Liver (tissue), 9 donors: ENCODE data around the gene AMPD3. TPM values are rescaled to one million over a fixed set of nuclear protein-coding genes. Genes with fewer than 3 reads are reported as not detected.
A peak's percentile ranks its signal among the peaks of the same experiment; 100 is the strongest.

Source experiments
- DNase-seq: peaks from one replicate; pipeline ENCODE4 v3.0.0-alpha.2; 2017; ENCODE audit warnings: low spot score
- H3K27ac ChIP-seq, 2 donors: one replicate each; pipeline ENCODE4 v1.7.0; 2013; ENCODE audit warnings: inconsistent platforms in 2 of 2, low read length in 2 of 2, control low read depth in 1 of 2, low read depth in 1 of 2, mild to moderate bottlenecking in 1 of 2
- H3K27me3 ChIP-seq, 4 donors: one replicate each; pipeline versions ENCODE4 v1.6.1 to v1.7.0; 2013; ENCODE audit warnings: low read length in 3 of 4, inconsistent platforms in 1 of 4, mild to moderate bottlenecking in 1 of 4, moderate library complexity in 1 of 4; ENCODE audit not compliant: control insufficient read depth in 4 of 4, insufficient read depth in 4 of 4
- H3K36me3 ChIP-seq, 4 donors: one replicate each; pipeline versions ENCODE4 v1.6.1 to v1.7.0; 2013; ENCODE audit warnings: low read length in 3 of 4, mild to moderate bottlenecking in 3 of 4, low read depth in 1 of 4, moderate library complexity in 1 of 4; ENCODE audit not compliant: control insufficient read depth in 4 of 4, insufficient read depth in 3 of 4
- H3K4me1 ChIP-seq, 4 donors: one replicate each; pipeline versions ENCODE4 v1.6.1 to v1.7.0; 2013; ENCODE audit warnings: low read length in 3 of 4, mild to moderate bottlenecking in 3 of 4, moderate library complexity in 1 of 4; ENCODE audit not compliant: control insufficient read depth in 4 of 4, insufficient read depth in 4 of 4
- H3K4me3 ChIP-seq, 3 donors: one replicate each; pipeline versions ENCODE4 v1.6.1 to v1.7.0; 2013; ENCODE audit warnings: low read length in 3 of 3, control low read depth in 1 of 3, low read depth in 1 of 3, mild to moderate bottlenecking in 1 of 3
- H3K9ac ChIP-seq, 2 donors: one replicate each; pipeline ENCODE4 v1.7.0; 2013; ENCODE audit warnings: low read length in 2 of 2, mild to moderate bottlenecking in 2 of 2, moderate library complexity in 2 of 2, control low read depth in 1 of 2, low read depth in 1 of 2
- H3K9me3 ChIP-seq, 4 donors: one replicate each; pipeline versions ENCODE4 v1.6.1 to v1.7.0; 2013; ENCODE audit warnings: low read length in 3 of 4; ENCODE audit not compliant: control insufficient read depth in 4 of 4
- EGR1 ChIP-seq, 2 donors: IDR thresholded peaks; 2 replicates each; pipeline ENCODE4 v1.6.1; 2016 to 2018; ENCODE audit warnings: antibody characterized with exemption in 2 of 2, low read depth in 2 of 2
- FOXA1 ChIP-seq: IDR thresholded peaks from 2 replicates; pipeline ENCODE4 v1.6.1; 2016; ENCODE audit warnings: antibody characterized with exemption
- FOXA2 ChIP-seq: IDR thresholded peaks from 2 replicates; pipeline ENCODE4 v1.6.1; 2016; ENCODE audit warnings: antibody characterized with exemption
- GABPA ChIP-seq, 2 donors: IDR thresholded peaks in 1 of 2; conservative IDR thresholded peaks in 1 of 2; 2 replicates each; pipeline ENCODE4 v1.6.1; 2016; ENCODE audit warnings: antibody characterized with exemption in 2 of 2, mild to moderate bottlenecking in 1 of 2, moderate library complexity in 1 of 2
- HNF4A ChIP-seq, 2 donors: conservative IDR thresholded peaks; 2 replicates each; pipeline ENCODE4 v1.6.1; 2016; ENCODE audit warnings: antibody characterized with exemption in 2 of 2, mild to moderate bottlenecking in 2 of 2
- HNF4G ChIP-seq: IDR thresholded peaks from 2 replicates; pipeline ENCODE4 v1.6.1; 2016; ENCODE audit warnings: antibody characterized with exemption
- JUND ChIP-seq, 2 donors: IDR thresholded peaks; 2 replicates each; pipeline ENCODE4 v1.6.1; 2016; ENCODE audit warnings: antibody characterized with exemption in 2 of 2
- NR2F2 ChIP-seq: IDR thresholded peaks from 2 replicates; pipeline ENCODE4 v1.6.1; 2016; ENCODE audit warnings: antibody characterized with exemption
- RAD21 ChIP-seq, 2 donors: IDR thresholded peaks; 2 replicates each; pipeline ENCODE4 v1.6.1; 2016; ENCODE audit warnings: antibody characterized with exemption in 2 of 2, mild to moderate bottlenecking in 2 of 2
- RXRA ChIP-seq, 2 donors: IDR thresholded peaks; 2 replicates each; pipeline ENCODE4 v1.6.1; 2017 to 2018; ENCODE audit warnings: antibody characterized with exemption in 2 of 2, mild to moderate bottlenecking in 1 of 2
- SP1 ChIP-seq: IDR thresholded peaks from 2 replicates; pipeline ENCODE4 v1.6.1; 2018; ENCODE audit warnings: antibody characterized with exemption, mild to moderate bottlenecking
- TAF1 ChIP-seq: conservative IDR thresholded peaks from 2 replicates; pipeline ENCODE4 v1.6.1; 2016; ENCODE audit warnings: antibody characterized with exemption, mild to moderate bottlenecking
- YY1 ChIP-seq: IDR thresholded peaks from 2 replicates; pipeline ENCODE4 v1.6.1; 2016; ENCODE audit warnings: antibody characterized with exemption, mild to moderate bottlenecking
- WGBS: extraction: QIAGEN DNeasy Blood & Tissue Kit; methylation state at CpG from one replicate; pipeline ENCODE4 v1.1.7; 2013; 5-methylcytosine and 5-hydroxymethylcytosine counted together
- polyA plus RNA-seq, 2 donors: library from polyadenylated mRNA; stranded (reverse) in 1 of 2; unstranded in 1 of 2; fragments of 200-250 nt in 1 of 2; fragments of >200 nt in 1 of 2; fragmentation: Nextera tagmentation in 1 of 2; extraction: Ambion mirVana in 1 of 2; gene quantifications; one replicate each; pipeline versions ENCODE4 v1.2.1 to v1.2.3, GENCODE V29; 2013 to 2015
- total RNA-seq, 2 donors: library from RNA; depleted of rRNA; stranded (reverse); fragments of >200 nt; gene quantifications; one replicate each; pipeline ENCODE4 v1.2.3, GENCODE V29; 2014
- TF ChIP-seq, protein P1 (sequence below): IDR thresholded peaks from 2 replicates; pipeline ENCODE4 v1.6.1; 2016; ENCODE audit warnings: antibody characterized with exemption
- TF ChIP-seq, protein P2 (sequence below): IDR thresholded peaks from 2 replicates; pipeline ENCODE4 v1.6.1; 2016; ENCODE audit warnings: antibody characterized with exemption, mild to moderate bottlenecking
- TF ChIP-seq, protein P3 (sequence below): fragments of 150-350 bp; IDR thresholded peaks from 2 replicates; pipeline ENCODE4 v1.5.1; 2017; ENCODE audit warnings: improper control_type of control experiment, low read depth, low read length; ENCODE audit not compliant: missing input control
- TF ChIP-seq, protein P4 (sequence below): IDR thresholded peaks from 2 replicates; pipeline ENCODE4 v1.6.1; 2016; ENCODE audit warnings: antibody characterized with exemption
- TF ChIP-seq, protein P5 (sequence below): IDR thresholded peaks from 2 replicates; pipeline ENCODE4 v1.6.1; 2016; ENCODE audit warnings: antibody characterized with exemption
- donor health status: healthy.
- donor health status: healthy.
- donor health status: healthy.
- donor health status: healthy.
- donor health status: healthy.

Gene AMPD3
- total RNA-seq = 1 to 10 TPM; 1.3 to 7.4 TPM
- polyA plus RNA-seq = under 1 TPM; 0.40 to 0.89 TPM

DNA sequence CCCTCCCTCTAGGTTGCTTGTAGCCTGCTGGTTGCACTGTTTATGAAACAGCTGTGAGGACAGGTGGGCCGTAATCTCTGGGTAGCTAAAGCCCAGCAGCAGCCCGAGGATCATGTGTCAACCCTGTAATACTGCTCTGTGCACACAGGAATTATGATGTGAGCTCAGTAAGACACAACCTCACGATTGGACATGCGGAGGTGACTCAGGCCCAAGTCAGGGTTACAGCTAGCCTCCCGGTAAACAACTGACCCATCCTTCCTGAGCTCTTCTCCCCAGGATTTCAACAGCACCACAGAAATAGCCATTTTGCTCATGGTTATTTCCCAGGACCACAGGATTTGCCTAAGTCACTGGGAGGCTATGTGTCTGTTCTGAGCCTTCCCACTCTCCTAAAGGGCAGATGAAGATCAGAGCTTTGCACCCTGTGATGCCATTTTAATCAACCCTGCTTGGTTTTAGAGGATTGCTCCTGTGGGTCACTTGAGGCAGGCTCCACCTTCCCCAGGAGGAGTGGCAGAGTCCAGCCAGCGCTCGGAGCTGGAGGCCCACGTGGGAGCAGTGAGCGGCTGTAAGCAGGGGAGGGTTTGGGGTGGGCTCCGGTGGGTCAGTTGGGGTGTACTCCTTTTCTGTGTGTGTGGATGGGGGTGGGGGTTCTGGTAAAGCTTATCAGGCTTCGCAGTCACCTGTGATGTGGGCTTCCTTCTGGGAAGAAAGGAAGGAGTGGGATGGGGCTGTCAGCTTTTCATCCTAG is at the start of gene AMPD3:
TSS of gene AMPD3 (plus strand) at position 387 of the 754 bp plus-strand sequence. CDS start 6,256 bp downstream, outside the sequence.
- peak within 1 kb of the TSS; percentile 30 to 34 for H3K27ac ChIP-seq
- H3K9me3 ChIP-seq = no peaks in the 10 kb centered on the region
- no peak for DNase-seq
- peaks cover 0 to 12% (median 2%) of the 10 kb centered on the region in 4 donors for H3K4me1 ChIP-seq
- no peak for TF ChIP-seq RXRA (IDR thresholded peaks at IDR 0.05)
- TF ChIP-seq, protein P1, sequence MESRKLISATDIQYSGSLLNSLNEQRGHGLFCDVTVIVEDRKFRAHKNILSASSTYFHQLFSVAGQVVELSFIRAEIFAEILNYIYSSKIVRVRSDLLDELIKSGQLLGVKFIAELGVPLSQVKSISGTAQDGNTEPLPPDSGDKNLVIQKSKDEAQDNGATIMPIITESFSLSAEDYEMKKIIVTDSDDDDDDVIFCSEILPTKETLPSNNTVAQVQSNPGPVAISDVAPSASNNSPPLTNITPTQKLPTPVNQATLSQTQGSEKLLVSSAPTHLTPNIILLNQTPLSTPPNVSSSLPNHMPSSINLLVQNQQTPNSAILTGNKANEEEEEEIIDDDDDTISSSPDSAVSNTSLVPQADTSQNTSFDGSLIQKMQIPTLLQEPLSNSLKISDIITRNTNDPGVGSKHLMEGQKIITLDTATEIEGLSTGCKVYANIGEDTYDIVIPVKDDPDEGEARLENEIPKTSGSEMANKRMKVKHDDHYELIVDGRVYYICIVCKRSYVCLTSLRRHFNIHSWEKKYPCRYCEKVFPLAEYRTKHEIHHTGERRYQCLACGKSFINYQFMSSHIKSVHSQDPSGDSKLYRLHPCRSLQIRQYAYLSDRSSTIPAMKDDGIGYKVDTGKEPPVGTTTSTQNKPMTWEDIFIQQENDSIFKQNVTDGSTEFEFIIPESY = no peak
- no peak for TF ChIP-seq GABPA (IDR thresholded peaks at IDR 0.05 in 1 of 2, conservative IDR thresholded peaks at IDR 0.05 in 1 of 2)
- TF ChIP-seq FOXA2 = no peak
- TF ChIP-seq EGR1 (IDR thresholded peaks at IDR 0.05; ENCODE audit: low read depth in 2 of 2) = no peak
- TF ChIP-seq JUND (IDR thresholded peaks at IDR 0.05) = no peak
- TF ChIP-seq NR2F2 = no peak
- TF ChIP-seq FOXA1 = no peak
- TF ChIP-seq, protein P2, sequence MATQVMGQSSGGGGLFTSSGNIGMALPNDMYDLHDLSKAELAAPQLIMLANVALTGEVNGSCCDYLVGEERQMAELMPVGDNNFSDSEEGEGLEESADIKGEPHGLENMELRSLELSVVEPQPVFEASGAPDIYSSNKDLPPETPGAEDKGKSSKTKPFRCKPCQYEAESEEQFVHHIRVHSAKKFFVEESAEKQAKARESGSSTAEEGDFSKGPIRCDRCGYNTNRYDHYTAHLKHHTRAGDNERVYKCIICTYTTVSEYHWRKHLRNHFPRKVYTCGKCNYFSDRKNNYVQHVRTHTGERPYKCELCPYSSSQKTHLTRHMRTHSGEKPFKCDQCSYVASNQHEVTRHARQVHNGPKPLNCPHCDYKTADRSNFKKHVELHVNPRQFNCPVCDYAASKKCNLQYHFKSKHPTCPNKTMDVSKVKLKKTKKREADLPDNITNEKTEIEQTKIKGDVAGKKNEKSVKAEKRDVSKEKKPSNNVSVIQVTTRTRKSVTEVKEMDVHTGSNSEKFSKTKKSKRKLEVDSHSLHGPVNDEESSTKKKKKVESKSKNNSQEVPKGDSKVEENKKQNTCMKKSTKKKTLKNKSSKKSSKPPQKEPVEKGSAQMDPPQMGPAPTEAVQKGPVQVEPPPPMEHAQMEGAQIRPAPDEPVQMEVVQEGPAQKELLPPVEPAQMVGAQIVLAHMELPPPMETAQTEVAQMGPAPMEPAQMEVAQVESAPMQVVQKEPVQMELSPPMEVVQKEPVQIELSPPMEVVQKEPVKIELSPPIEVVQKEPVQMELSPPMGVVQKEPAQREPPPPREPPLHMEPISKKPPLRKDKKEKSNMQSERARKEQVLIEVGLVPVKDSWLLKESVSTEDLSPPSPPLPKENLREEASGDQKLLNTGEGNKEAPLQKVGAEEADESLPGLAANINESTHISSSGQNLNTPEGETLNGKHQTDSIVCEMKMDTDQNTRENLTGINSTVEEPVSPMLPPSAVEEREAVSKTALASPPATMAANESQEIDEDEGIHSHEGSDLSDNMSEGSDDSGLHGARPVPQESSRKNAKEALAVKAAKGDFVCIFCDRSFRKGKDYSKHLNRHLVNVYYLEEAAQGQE = no peak
- no peak for TF ChIP-seq HNF4G
- no peak for TF ChIP-seq SP1
- TF ChIP-seq, protein P3, sequence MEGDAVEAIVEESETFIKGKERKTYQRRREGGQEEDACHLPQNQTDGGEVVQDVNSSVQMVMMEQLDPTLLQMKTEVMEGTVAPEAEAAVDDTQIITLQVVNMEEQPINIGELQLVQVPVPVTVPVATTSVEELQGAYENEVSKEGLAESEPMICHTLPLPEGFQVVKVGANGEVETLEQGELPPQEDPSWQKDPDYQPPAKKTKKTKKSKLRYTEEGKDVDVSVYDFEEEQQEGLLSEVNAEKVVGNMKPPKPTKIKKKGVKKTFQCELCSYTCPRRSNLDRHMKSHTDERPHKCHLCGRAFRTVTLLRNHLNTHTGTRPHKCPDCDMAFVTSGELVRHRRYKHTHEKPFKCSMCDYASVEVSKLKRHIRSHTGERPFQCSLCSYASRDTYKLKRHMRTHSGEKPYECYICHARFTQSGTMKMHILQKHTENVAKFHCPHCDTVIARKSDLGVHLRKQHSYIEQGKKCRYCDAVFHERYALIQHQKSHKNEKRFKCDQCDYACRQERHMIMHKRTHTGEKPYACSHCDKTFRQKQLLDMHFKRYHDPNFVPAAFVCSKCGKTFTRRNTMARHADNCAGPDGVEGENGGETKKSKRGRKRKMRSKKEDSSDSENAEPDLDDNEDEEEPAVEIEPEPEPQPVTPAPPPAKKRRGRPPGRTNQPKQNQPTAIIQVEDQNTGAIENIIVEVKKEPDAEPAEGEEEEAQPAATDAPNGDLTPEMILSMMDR = no peak
- TF ChIP-seq YY1 = no peak
- TF ChIP-seq, protein P4, sequence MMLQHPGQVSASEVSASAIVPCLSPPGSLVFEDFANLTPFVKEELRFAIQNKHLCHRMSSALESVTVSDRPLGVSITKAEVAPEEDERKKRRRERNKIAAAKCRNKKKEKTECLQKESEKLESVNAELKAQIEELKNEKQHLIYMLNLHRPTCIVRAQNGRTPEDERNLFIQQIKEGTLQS = no peak
- no peak for TF ChIP-seq TAF1
- no peak for TF ChIP-seq HNF4A (conservative IDR thresholded peaks at IDR 0.05)
- TF ChIP-seq RAD21 (IDR thresholded peaks at IDR 0.05) = no peak
- TF ChIP-seq, protein P5, sequence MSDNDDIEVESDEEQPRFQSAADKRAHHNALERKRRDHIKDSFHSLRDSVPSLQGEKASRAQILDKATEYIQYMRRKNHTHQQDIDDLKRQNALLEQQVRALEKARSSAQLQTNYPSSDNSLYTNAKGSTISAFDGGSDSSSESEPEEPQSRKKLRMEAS = no peak
- no peaks in the 10 kb centered on the region for H3K36me3 ChIP-seq
- 78% methylated on average over 11 of the region's 11 CpGs for WGBS
- no peak within 1 kb of the TSS for H3K9ac ChIP-seq
- H3K4me3 ChIP-seq = peak within 1 kb of the TSS in 1 of 3 donors; percentile 7
- no peaks in the 10 kb centered on the region for H3K27me3 ChIP-seq
